WTC11 (cell line): ENCODE results near the gene GLIPR1L2. TPM values are rescaled to one million over a fixed set of nuclear protein-coding genes. Genes with fewer than 3 reads are reported as not detected.
"Not testable (repeated sequence)": the region's sequence is repeated elsewhere in the genome, so short reads cannot be mapped to it uniquely, and the experiment has no call there.

Experiments
- ATAC-seq: fragments of 200-7000 bp; cut with Tn5 transposase; 2 replicates; pipeline ENCODE4 v1.10.0; 2021; ENCODE audit warnings: mild to moderate bottlenecking, moderate library complexity
- CTCF ChIA-PET: fragments of 300-600 bp; sonication (Branson Sonifier 250); formaldehyde crosslinking; loops from one replicate; lab custom pipeline; 2021; ENCODE audit warnings: antibody characterized with exemption; lab: Charles Lee
- POLR2A ChIA-PET: fragments of 350-600 bp; sonication (Branson Sonifier 250); formaldehyde crosslinking; loops from one replicate; lab custom pipeline; 2021; ENCODE audit warnings: antibody characterized with exemption; lab: Charles Lee
- DNase-seq: peaks from one replicate; pipeline ENCODE4 v3.0.0; 2021; ENCODE audit warnings: low spot score
- H3K27ac Mint-ChIP-seq: 2 replicates; pipeline ENCODE4 v1.8.0; 2021; ENCODE audit warnings: mixed read lengths
- H3K27me3 Mint-ChIP-seq: 2 replicates; pipeline ENCODE4 v1.8.0; 2021; ENCODE audit warnings: low read depth, mild to moderate bottlenecking, moderate library complexity, mixed read lengths
- H3K36me3 Mint-ChIP-seq: 2 replicates; pipeline ENCODE4 v1.8.0; 2021; ENCODE audit warnings: mixed read lengths
- H3K4me1 Mint-ChIP-seq: 2 replicates; pipeline ENCODE4 v1.8.0; 2022; ENCODE audit warnings: mixed read lengths
- H3K4me3 Mint-ChIP-seq: 2 replicates; pipeline ENCODE4 v1.8.0; 2021; ENCODE audit warnings: mild to moderate bottlenecking, moderate library complexity, mixed read lengths
- H3K9me3 Mint-ChIP-seq: 2 replicates; pipeline ENCODE4 v1.8.0; 2021; ENCODE audit warnings: mixed read lengths
- EMX1 ChIP-seq: fragments of 250-450 bp; sonication (Bioruptor Pico); IDR thresholded peaks from 2 replicates; pipeline ENCODE4 v1.8.0; 2021; ENCODE audit warnings: mild to moderate bottlenecking
- HMGA2 ChIP-seq: fragments of 250-450 bp; sonication (Bioruptor Pico); IDR thresholded peaks from 2 replicates; pipeline ENCODE4 v1.4.0; 2021; ENCODE audit warnings: mild to moderate bottlenecking, moderate library complexity
- NFATC4 ChIP-seq: fragments of 250-450 bp; sonication (Bioruptor Pico); IDR thresholded peaks from 2 replicates; pipeline ENCODE4 v1.9.0; 2021; ENCODE audit warnings: mild to moderate bottlenecking
- NR3C1 ChIP-seq: sonication (generic); formaldehyde crosslinking; conservative IDR thresholded peaks from 2 replicates; pipeline ENCODE4 v1.8.1; 2023; ENCODE audit warnings: low read depth, mild to moderate bottlenecking, missing genetic modification reagents
- SMAD4 ChIP-seq: sonication (generic); formaldehyde crosslinking; IDR thresholded peaks from 2 replicates; pipeline ENCODE4 v1.8.0; 2022; ENCODE audit warnings: mild to moderate bottlenecking, missing genetic modification reagents
- SP1 ChIP-seq: sonication (generic); formaldehyde crosslinking; conservative IDR thresholded peaks from 2 replicates; pipeline ENCODE4 v1.8.1; 2022; ENCODE audit warnings: missing genetic modification reagents
- TP53 ChIP-seq: sonication (generic); formaldehyde crosslinking; IDR thresholded peaks from 2 replicates; pipeline ENCODE4 v1.8.1; 2023; ENCODE audit warnings: mild to moderate bottlenecking, missing genetic modification reagents
- ZNF138 ChIP-seq: sonication (generic); formaldehyde crosslinking; conservative IDR thresholded peaks from 2 replicates; pipeline ENCODE4 v1.8.1; 2022; ENCODE audit warnings: mild to moderate bottlenecking, moderate library complexity, missing genetic modification reagents
- ZNF232 ChIP-seq: sonication (generic); formaldehyde crosslinking; IDR thresholded peaks from 2 replicates; pipeline ENCODE4 v1.8.0; 2022; ENCODE audit warnings: mild to moderate bottlenecking, missing genetic modification reagents
- ZNF671 ChIP-seq: fragments of 250-450 bp; sonication (Bioruptor Pico); IDR thresholded peaks from 2 replicates; pipeline ENCODE4 v1.8.0; 2021; ENCODE audit warnings: mild to moderate bottlenecking
- total RNA-seq: library from RNA; stranded (reverse); gene quantifications from 3 replicates; pipeline ENCODE4 v1.2.3, GENCODE V29; 2021
- TF ChIP-seq, protein P1 (sequence below): sonication (generic); formaldehyde crosslinking; IDR thresholded peaks from 2 replicates; pipeline ENCODE4 v1.8.1; 2022; ENCODE audit warnings: missing genetic modification reagents, borderline replicate concordance
- TF ChIP-seq, protein P2 (sequence below): sonication (generic); formaldehyde crosslinking; conservative IDR thresholded peaks from 2 replicates; pipeline ENCODE4 v1.8.1; 2022; ENCODE audit warnings: mild to moderate bottlenecking, missing genetic modification reagents
- TF ChIP-seq, protein P3 (sequence below): sonication (generic); formaldehyde crosslinking; IDR thresholded peaks from 2 replicates; pipeline ENCODE4 v1.8.1; 2023; ENCODE audit warnings: mild to moderate bottlenecking, missing genetic modification reagents, moderate library complexity
- TF ChIP-seq, protein P4 (sequence below): fragments of 250-450 bp; sonication (Bioruptor Pico); conservative IDR thresholded peaks from 2 replicates; pipeline ENCODE4 v1.9.0; 2021; ENCODE audit warnings: mild to moderate bottlenecking
- TF ChIP-seq, protein P5 (sequence below): fragments of 200-600 bp; IDR thresholded peaks from 2 replicates; pipeline ENCODE4 v1.8.0; 2022; ENCODE audit warnings: antibody characterized with exemption
- TF ChIP-seq, protein P6 (sequence below): sonication (generic); formaldehyde crosslinking; IDR thresholded peaks from 2 replicates; pipeline ENCODE4 v1.8.0; 2022; ENCODE audit warnings: mild to moderate bottlenecking, missing genetic modification reagents
- TF ChIP-seq, protein P7 (sequence below): sonication (generic); formaldehyde crosslinking; IDR thresholded peaks from 2 replicates; pipeline ENCODE4 v1.8.0; 2022; ENCODE audit warnings: mild to moderate bottlenecking, missing genetic modification reagents
- TF ChIP-seq, protein P8 (sequence below): fragments of 250-450 bp; sonication (Bioruptor Pico); IDR thresholded peaks from 2 replicates; pipeline ENCODE4 v1.9.0; 2021; ENCODE audit warnings: mild to moderate bottlenecking

The GLIPR1L2 gene
- total RNA-seq, 1 experiment from 2014 or later, result not detected

DNA sequence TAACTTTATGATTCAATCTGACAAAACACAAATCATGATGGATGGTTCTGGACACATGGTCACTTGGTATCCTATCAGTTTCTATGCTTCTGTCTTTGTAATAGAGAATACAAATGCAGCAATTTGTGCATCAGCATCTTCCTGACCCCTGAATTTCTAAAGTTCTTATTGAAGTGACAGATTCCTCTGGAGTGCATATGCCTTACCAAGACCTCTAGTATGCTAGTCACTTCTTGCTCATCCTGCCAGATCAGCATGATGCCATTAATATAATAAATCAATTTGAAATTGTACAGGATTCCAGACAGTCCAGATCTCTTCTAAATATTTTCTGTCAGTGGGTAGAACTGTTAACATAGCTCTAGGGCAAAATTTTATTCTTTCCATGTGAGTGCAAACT, 49.0 kb downstream of the GLIPR1L2 start:
- H3K9me3 Mint-ChIP-seq, result peaks cover 76% of the 10 kb centered on the region
- TF ChIP-seq, protein P1, sequence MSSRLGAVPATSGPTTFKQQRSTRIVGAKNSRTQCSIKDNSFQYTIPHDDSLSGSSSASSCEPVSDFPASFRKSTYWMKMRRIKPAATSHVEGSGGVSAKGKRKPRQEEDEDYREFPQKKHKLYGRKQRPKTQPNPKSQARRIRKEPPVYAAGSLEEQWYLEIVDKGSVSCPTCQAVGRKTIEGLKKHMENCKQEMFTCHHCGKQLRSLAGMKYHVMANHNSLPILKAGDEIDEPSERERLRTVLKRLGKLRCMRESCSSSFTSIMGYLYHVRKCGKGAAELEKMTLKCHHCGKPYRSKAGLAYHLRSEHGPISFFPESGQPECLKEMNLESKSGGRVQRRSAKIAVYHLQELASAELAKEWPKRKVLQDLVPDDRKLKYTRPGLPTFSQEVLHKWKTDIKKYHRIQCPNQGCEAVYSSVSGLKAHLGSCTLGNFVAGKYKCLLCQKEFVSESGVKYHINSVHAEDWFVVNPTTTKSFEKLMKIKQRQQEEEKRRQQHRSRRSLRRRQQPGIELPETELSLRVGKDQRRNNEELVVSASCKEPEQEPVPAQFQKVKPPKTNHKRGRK (CRISPR knock-in tag), result no peak
- TF ChIP-seq TP53 (CRISPR knock-in tag), result no peak
- TF ChIP-seq ZNF671 (CRISPR knock-in tag), result no peak
- TF ChIP-seq EMX1 (CRISPR knock-in tag), result no peak
- TF ChIP-seq SP1 (CRISPR knock-in tag), result no peak
- TF ChIP-seq, protein P2, sequence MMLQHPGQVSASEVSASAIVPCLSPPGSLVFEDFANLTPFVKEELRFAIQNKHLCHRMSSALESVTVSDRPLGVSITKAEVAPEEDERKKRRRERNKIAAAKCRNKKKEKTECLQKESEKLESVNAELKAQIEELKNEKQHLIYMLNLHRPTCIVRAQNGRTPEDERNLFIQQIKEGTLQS (CRISPR knock-in tag), result no peak
- TF ChIP-seq ZNF138 (CRISPR knock-in tag), result no peak
- no peak for TF ChIP-seq NR3C1
- TF ChIP-seq, protein P3, sequence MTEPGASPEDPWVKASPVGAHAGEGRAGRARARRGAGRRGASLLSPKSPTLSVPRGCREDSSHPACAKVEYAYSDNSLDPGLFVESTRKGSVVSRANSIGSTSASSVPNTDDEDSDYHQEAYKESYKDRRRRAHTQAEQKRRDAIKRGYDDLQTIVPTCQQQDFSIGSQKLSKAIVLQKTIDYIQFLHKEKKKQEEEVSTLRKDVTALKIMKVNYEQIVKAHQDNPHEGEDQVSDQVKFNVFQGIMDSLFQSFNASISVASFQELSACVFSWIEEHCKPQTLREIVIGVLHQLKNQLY, result no peak
- TF ChIP-seq HMGA2 (CRISPR knock-in tag), result no peak
- no peak for TF ChIP-seq SMAD4 (CRISPR knock-in tag)
- TF ChIP-seq, protein P4, sequence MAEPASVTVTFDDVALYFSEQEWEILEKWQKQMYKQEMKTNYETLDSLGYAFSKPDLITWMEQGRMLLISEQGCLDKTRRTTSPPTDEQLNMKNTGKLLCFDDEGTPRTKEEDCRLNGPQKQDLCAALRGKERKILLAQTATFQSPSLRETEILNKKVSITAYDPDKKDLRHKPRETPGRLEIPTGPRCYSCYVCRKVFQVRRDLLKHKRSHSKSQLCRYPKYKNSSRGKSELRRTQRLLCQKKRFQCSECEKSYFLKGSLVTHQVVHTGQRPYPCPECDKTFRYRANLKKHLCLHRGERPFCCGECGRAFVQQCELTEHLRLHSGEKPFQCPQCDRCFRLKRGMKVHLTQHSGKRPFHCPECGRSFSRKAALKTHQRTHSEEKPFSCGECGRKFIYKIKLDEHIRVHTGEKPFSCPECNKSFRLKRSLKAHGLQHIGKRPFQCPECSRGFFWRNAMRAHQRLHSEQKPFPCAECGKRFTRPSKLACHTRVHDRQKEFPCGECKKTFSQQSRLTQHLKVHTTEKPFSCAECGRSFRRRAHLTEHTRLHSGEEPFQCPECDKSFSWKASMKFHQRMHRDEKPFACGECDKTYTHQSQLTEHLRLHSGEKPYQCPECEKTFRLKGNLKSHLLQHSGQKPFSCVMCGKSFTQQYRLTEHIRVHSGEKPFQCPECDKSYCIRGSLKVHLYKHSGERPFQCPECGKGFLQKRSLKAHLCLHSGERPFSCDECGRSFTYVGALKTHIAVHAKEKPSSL (CRISPR knock-in tag), result no peak
- no peak for TF ChIP-seq NFATC4 (CRISPR knock-in tag)
- TF ChIP-seq ZNF232 (CRISPR knock-in tag), result no peak
- TF ChIP-seq, all 79 proteins: peak for 0
- 0 out of 2 replicates have a peak, but pooled peaks cover 9% of the 10 kb centered on the region for H3K4me1 Mint-ChIP-seq
- CTCF ChIA-PET, result no interaction called here
- no peak overlapping the region for H3K4me3 Mint-ChIP-seq
- DNase-seq, result no peak
- ATAC-seq, result no peak
- no peaks in the 10 kb centered on the region for H3K27me3 Mint-ChIP-seq
- H3K36me3 Mint-ChIP-seq, result peaks cover 45% of the 10 kb centered on the region
- POLR2A ChIA-PET, result no interaction called here
- no peak overlapping the region for H3K27ac Mint-ChIP-seq

DNA sequence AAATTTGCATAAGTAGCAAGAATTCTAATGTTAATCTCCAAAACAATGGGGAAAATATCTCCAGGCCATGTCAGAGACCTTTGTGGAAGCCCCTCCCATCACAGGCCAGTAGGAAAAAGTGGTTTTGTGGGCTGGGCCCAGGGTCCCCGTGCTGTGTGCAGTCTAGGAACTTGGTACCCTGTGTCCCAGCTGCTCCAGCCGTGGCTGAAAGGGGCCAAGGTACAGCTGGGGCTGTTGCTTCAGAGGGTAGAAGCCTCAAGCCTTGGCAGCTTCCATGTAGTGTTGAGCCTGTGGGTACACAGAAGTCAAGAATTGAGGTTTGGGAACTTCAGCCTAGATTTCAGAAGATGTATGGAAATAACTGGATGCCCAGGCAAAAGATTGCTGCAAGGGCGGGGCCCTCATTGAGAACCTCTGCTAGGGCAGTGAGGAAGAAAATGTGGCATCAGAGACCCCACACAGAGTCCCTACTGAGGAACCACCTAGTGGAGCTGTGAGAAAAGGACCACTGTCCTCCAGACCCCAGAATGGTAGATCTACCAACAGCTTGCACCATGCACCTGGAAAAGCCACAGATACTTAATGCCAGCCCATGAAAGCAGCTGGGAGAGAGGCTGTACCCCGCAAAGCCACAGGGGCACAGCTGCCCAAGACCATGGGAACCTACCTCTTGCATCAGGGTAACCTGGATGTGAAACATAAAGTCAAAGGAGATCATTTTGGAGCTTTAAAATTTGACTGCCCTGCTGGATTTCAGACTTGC, 51.0 kb downstream of the GLIPR1L2 start:
- H3K4me3 Mint-ChIP-seq, ATAC-seq, H3K4me1 Mint-ChIP-seq, DNase-seq, CTCF ChIA-PET, H3K27me3 Mint-ChIP-seq, POLR2A ChIA-PET, H3K27ac Mint-ChIP-seq: not testable (repeated sequence)
- Mint-ChIP-seq H3K36me3 (peaks cover 29% of the 10 kb centered on the region), H3K9me3 (peaks cover 61% of the 10 kb centered on the region)

DNA sequence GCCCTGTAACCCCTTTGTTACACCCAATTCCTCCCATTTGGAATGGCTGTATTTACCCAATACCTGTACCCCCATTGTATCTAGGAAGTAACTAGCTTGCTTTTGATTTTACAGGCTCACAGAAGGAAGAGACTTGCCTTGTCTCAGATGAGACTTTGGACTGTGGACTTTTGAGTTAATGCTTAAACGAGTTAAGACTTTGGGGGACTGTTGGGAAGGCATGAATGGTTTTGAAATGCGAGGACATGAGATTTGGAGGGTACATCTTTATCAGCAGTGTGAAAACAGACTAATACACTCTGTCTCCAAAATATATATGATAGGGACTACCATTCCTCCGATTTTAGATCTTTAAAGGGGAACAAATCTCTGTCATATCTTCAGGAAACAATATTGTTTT, 51.6 kb downstream of the GLIPR1L2 start:
- POLR2A ChIA-PET, DNase-seq, CTCF ChIA-PET, H3K4me1 Mint-ChIP-seq, H3K27ac Mint-ChIP-seq, H3K4me3 Mint-ChIP-seq, H3K27me3 Mint-ChIP-seq, ATAC-seq: not testable (repeated sequence)
- Mint-ChIP-seq H3K36me3 (peaks cover 23% of the 10 kb centered on the region), H3K9me3 (peaks cover 55% of the 10 kb centered on the region)

DNA sequence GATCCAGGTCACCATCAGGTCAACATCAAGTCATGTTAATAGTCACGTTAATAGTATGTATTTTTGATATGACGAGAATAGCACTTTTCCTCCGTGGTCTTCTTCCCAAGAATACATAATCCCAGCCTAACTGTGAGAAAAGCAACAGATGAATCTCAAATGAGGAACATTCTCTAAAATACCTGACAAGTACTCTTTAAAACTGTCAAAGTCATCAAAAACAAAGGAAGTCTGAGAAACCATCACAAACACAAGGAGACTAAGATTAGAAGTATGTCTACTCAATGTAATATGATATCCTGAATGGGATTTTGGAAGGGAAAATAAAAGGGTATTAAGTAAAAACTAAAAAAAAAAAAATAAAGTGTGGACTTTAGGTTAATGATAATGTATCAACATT, 52.8 kb downstream of the GLIPR1L2 start:
- ATAC-seq (no peak), DNase-seq (no peak)
- no peaks in the 10 kb centered on the region for H3K27me3 Mint-ChIP-seq
- H3K27ac Mint-ChIP-seq, result no peak overlapping the region
- H3K36me3 Mint-ChIP-seq, result peaks cover 23% of the 10 kb centered on the region
- H3K4me1 Mint-ChIP-seq, result no peaks in the 10 kb centered on the region
- H3K4me3 Mint-ChIP-seq, result no peak overlapping the region
- H3K9me3 Mint-ChIP-seq, result peaks cover 48% of the 10 kb centered on the region
- ChIA-PET CTCF (no interaction called here), POLR2A (no interaction called here)
- TF ChIP-seq, protein P5, sequence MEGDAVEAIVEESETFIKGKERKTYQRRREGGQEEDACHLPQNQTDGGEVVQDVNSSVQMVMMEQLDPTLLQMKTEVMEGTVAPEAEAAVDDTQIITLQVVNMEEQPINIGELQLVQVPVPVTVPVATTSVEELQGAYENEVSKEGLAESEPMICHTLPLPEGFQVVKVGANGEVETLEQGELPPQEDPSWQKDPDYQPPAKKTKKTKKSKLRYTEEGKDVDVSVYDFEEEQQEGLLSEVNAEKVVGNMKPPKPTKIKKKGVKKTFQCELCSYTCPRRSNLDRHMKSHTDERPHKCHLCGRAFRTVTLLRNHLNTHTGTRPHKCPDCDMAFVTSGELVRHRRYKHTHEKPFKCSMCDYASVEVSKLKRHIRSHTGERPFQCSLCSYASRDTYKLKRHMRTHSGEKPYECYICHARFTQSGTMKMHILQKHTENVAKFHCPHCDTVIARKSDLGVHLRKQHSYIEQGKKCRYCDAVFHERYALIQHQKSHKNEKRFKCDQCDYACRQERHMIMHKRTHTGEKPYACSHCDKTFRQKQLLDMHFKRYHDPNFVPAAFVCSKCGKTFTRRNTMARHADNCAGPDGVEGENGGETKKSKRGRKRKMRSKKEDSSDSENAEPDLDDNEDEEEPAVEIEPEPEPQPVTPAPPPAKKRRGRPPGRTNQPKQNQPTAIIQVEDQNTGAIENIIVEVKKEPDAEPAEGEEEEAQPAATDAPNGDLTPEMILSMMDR, result no peak
- no peak for TF ChIP-seq SP1 (CRISPR knock-in tag)
- TF ChIP-seq, protein P6, sequence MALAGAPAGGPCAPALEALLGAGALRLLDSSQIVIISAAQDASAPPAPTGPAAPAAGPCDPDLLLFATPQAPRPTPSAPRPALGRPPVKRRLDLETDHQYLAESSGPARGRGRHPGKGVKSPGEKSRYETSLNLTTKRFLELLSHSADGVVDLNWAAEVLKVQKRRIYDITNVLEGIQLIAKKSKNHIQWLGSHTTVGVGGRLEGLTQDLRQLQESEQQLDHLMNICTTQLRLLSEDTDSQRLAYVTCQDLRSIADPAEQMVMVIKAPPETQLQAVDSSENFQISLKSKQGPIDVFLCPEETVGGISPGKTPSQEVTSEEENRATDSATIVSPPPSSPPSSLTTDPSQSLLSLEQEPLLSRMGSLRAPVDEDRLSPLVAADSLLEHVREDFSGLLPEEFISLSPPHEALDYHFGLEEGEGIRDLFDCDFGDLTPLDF (CRISPR knock-in tag), result no peak
- TF ChIP-seq, protein P7, sequence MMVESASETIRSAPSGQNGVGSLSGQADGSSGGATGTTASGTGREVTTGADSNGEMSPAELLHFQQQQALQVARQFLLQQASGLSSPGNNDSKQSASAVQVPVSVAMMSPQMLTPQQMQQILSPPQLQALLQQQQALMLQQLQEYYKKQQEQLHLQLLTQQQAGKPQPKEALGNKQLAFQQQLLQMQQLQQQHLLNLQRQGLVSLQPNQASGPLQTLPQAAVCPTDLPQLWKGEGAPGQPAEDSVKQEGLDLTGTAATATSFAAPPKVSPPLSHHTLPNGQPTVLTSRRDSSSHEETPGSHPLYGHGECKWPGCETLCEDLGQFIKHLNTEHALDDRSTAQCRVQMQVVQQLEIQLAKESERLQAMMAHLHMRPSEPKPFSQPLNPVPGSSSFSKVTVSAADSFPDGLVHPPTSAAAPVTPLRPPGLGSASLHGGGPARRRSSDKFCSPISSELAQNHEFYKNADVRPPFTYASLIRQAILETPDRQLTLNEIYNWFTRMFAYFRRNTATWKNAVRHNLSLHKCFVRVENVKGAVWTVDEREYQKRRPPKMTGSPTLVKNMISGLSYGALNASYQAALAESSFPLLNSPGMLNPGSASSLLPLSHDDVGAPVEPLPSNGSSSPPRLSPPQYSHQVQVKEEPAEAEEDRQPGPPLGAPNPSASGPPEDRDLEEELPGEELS (CRISPR knock-in tag), result no peak
- TF ChIP-seq, protein P8, sequence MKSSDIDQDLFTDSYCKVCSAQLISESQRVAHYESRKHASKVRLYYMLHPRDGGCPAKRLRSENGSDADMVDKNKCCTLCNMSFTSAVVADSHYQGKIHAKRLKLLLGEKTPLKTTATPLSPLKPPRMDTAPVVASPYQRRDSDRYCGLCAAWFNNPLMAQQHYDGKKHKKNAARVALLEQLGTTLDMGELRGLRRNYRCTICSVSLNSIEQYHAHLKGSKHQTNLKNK, result no peak
